Measurements from ENCODE around the gene PNPLA5. TPM values are rescaled to one million over a fixed set of nuclear protein-coding genes. Genes with fewer than 3 reads are reported as not detected.

Gene PNPLA5
- total RNA-seq, 1 experiment from 2014 or later: 5.5 TPM

GRCh38 chr22:43837666-43838065 is 54.1 kb downstream of the PNPLA5 start:
- no peak overlapping the region for H3K9ac ChIP-seq (ENCODE audit: extremely low read depth, insufficient read length, low read length)

More at GRCh38 chr22:43837666-43838065, 54.1 kb downstream of the PNPLA5 start:
- Histone ChIP-seq H2BK20ac (ENCODE audit: low read depth, low read length, poor library complexity, severe bottlenecking) (no peak overlapping the region), H2BK15ac (ENCODE audit: low read depth, low read length) (no peak overlapping the region), H3K23me2 (ENCODE audit: insufficient read length, low read depth, low read length, poor library complexity, severe bottlenecking) (no peaks in the 10 kb centered on the region), H4K5ac (ENCODE audit: insufficient read length, low read depth, low read length) (no peak overlapping the region), H4K20me1 (ENCODE audit: control insufficient read depth, insufficient read depth, insufficient read length) (no peaks in the 10 kb centered on the region), H3K79me1 (ENCODE audit: insufficient read depth, low read depth, low read length, poor library complexity, severe bottlenecking) (no peaks in the 10 kb centered on the region), H3K27me3 (ENCODE audit: insufficient read depth, low read length) (no peaks in the 10 kb centered on the region), H3K56ac (ENCODE audit: insufficient read length, low read depth, low read length) (no peak overlapping the region), H4K8ac (replicated peaks; ENCODE audit: insufficient read length, low read depth, low read length) (no peak overlapping the region), H3K18ac (ENCODE audit: insufficient read length, low read depth, low read length) (no peak overlapping the region), H2AFZ (ENCODE audit: low read length) (no peak overlapping the region), H4K91ac (ENCODE audit: insufficient read length, low read depth, low read length) (no peak overlapping the region), H3T11ph (ENCODE audit: low read length) (no peak overlapping the region), H2BK120ac (ENCODE audit: low read depth, low read length, poor library complexity, severe bottlenecking) (no peak overlapping the region), H3K4me1 (ENCODE audit: insufficient read depth, low read length) (no peaks in the 10 kb centered on the region), H3K14ac (ENCODE audit: insufficient read depth, low read length) (no peak overlapping the region), H2AK5ac (ENCODE audit: insufficient read length, low read length) (no peak overlapping the region), H3K27ac (ENCODE audit: insufficient read length, low read depth, low read length) (no peak overlapping the region), H3K23ac (ENCODE audit: insufficient read length, low read depth, low read length) (no peak overlapping the region), H3K4me2 (ENCODE audit: insufficient read depth, insufficient read length, low read length) (no peak overlapping the region), H3K9me3 (ENCODE audit: control insufficient read depth, low read depth, low read length) (no peaks in the 10 kb centered on the region), H3K4ac (ENCODE audit: low read depth, low read length) (no peak overlapping the region), H2BK12ac (ENCODE audit: insufficient read length, low read depth, low read length) (no peak overlapping the region), H2BK5ac (ENCODE audit: insufficient read length, low read length) (no peak overlapping the region), H3K79me2 (ENCODE audit: insufficient read depth, low read length) (peaks cover 2% of the 10 kb centered on the region; the same call in 1 of the 2 replicates)
- Mint-ChIP-seq H3K4me3 (no peak overlapping the region), H3K9me3 (no peaks in the 10 kb centered on the region), H3K27ac (no peak overlapping the region), H3K27me3 (ENCODE audit: low read depth) (no peaks in the 10 kb centered on the region), H3K36me3 (ENCODE audit: insufficient read depth in 1 of 3, low read depth in 3 of 3) (peaks cover 9 to 35% (median 33%) of the 10 kb centered on the region in 3 experiments; a peak in 6 of 7 replicates), H3K4me1 (no peaks in the 10 kb centered on the region; a peak in 1 of 4 replicates)
- no peak for TF ChIP-seq CTCF (conservative IDR thresholded peaks at IDR 0.05)
- WGBS (ENCODE audit: extremely low coverage, insufficient read length, low lambda C conversion rate): no CpG with 5 or more reads among the region's 9 CpGs
- DNase-seq: no peak

Data from H9 (cell line).